Small intestine (tissue), 7 donors: ENCODE data around the gene IER3. TPM values are rescaled to one million over a fixed set of nuclear protein-coding genes. Genes with fewer than 3 reads are reported as not detected.
A peak's percentile ranks its signal among the peaks of the same experiment; 100 is the strongest.

ENCODE experiments used
- DNase-seq, 2 donors: peaks; one replicate each; pipeline versions ENCODE4 v3.0.0 to v3.0.0-alpha.2; 2013
- FAIRE-seq: peaks from 2 replicates; lab custom pipeline; 2012; peaks lifted over from hg19 to GRCh38; lab: Jason Lieb, UNC
- H3K27ac ChIP-seq, 3 donors: one replicate each; pipeline ENCODE4 v1.5.1; 2013; ENCODE audit warnings: low read length in 2 of 3, mild to moderate bottlenecking in 2 of 3, control low read depth in 1 of 3, inconsistent platforms in 1 of 3, low read depth in 1 of 3, moderate library complexity in 1 of 3
- H3K27me3 ChIP-seq, 3 donors: one replicate each; pipeline ENCODE4 v1.6.1; 2013; ENCODE audit warnings: low read length in 3 of 3, inconsistent platforms in 1 of 3; ENCODE audit not compliant: control insufficient read depth in 3 of 3, insufficient read depth in 3 of 3
- H3K36me3 ChIP-seq, 3 donors: one replicate each; pipeline ENCODE4 v1.6.1; 2013; ENCODE audit warnings: low read length in 3 of 3, inconsistent platforms in 1 of 3, low read depth in 1 of 3, mild to moderate bottlenecking in 1 of 3, moderate library complexity in 1 of 3; ENCODE audit not compliant: control insufficient read depth in 3 of 3, insufficient read depth in 2 of 3
- H3K4me1 ChIP-seq, 3 donors: one replicate each; pipeline ENCODE4 v1.6.1; 2013; ENCODE audit warnings: low read length in 2 of 3, inconsistent platforms in 1 of 3, low read depth in 1 of 3, mild to moderate bottlenecking in 1 of 3, moderate library complexity in 1 of 3; ENCODE audit not compliant: control insufficient read depth in 3 of 3, insufficient read depth in 2 of 3
- H3K4me3 ChIP-seq, 3 donors: one replicate each; pipeline ENCODE4 v1.5.1; 2013; ENCODE audit warnings: low read length in 3 of 3, control low read depth in 1 of 3, inconsistent platforms in 1 of 3, low read depth in 1 of 3, mild to moderate bottlenecking in 1 of 3, moderate library complexity in 1 of 3
- H3K9me3 ChIP-seq, 2 donors: one replicate each; pipeline ENCODE4 v1.6.1; 2013; ENCODE audit warnings: low read depth in 1 of 2, low read length in 1 of 2; ENCODE audit not compliant: control insufficient read depth in 2 of 2, insufficient read depth in 1 of 2
- WGBS, 3 donors: extraction: QIAGEN DNeasy Blood & Tissue Kit; methylation state at CpG; one replicate each; pipeline ENCODE4 v1.1.7; 2013; 5-methylcytosine and 5-hydroxymethylcytosine counted together
- polyA plus RNA-seq, 4 donors: library from polyadenylated mRNA; stranded (reverse) in 3 of 4; unstranded in 1 of 4; fragments of 200-250 nt in 3 of 4; fragments of 120-200 nt in 1 of 4; gene quantifications; one replicate each; pipeline versions ENCODE4 v1.2.1 to v1.2.3, GENCODE V29; 2013
- donor health status: healthy with polysubstance abuse.
- donor health status: control.
- donor health status: control.
- donor health status: Bipolar disorder and iron deficiency.
- donor health status: healthy.

Gene IER3
- polyA plus RNA-seq, 4 donors, result 13.4 to 69.5 (median 14.7) TPM

- H3K4me3 ChIP-seq, result no peak overlapping the region
- H3K27me3 ChIP-seq, result no peaks in the 10 kb centered on the region
- DNase-seq (peak; percentile 46 to 53), FAIRE-seq (no peak)
- peaks cover 0 to 47% (median 16%) of the 10 kb centered on the region in 3 donors for H3K4me1 ChIP-seq
- no peaks in the 10 kb centered on the region for H3K9me3 ChIP-seq
- 41 to 68% (median 42%) methylated on average over 8 of the region's 8 CpGs for WGBS, 3 donors
- peak overlapping the region; percentile 56 to 92 (median 86) for H3K27ac ChIP-seq
- H3K36me3 ChIP-seq, result no peaks in the 10 kb centered on the region
These were observed 4.6 kb upstream of the IER3 start for GRCh38 chr6:30748851-30749540.

- 40 to 61% (median 49%) methylated on average over 6 of the region's 6 CpGs for WGBS, 3 donors
- H3K4me1 ChIP-seq, result peaks cover 0 to 49% (median 16%) of the 10 kb centered on the region in 3 donors
- H3K9me3 ChIP-seq, result no peaks in the 10 kb centered on the region
- FAIRE-seq (no peak), DNase-seq (peak; percentile 60 to 75)
- H3K27me3 ChIP-seq, result no peaks in the 10 kb centered on the region
- no peaks in the 10 kb centered on the region for H3K36me3 ChIP-seq
- peak overlapping the region; percentile 1 to 92 (median 86) for H3K27ac ChIP-seq
- no peak overlapping the region for H3K4me3 ChIP-seq
These were observed 3.8 kb upstream of the IER3 start for GRCh38 chr6:30747902-30748769.

- H3K4me3 ChIP-seq, result no peak overlapping the region
- no peaks in the 10 kb centered on the region for H3K27me3 ChIP-seq
- no peak for FAIRE-seq
- peaks cover 0 to 48% (median 16%) of the 10 kb centered on the region in 3 donors for H3K4me1 ChIP-seq
- no peaks in the 10 kb centered on the region for H3K9me3 ChIP-seq
- 74 to 86% (median 84%) methylated on average over 1 of the region's 1 CpG for WGBS, 3 donors
- no peak for DNase-seq
- H3K27ac ChIP-seq, result peak overlapping the region; percentile 1 to 92 (median 86)
- H3K36me3 ChIP-seq, result no peaks in the 10 kb centered on the region
These were observed 2.9 kb upstream of the IER3 start for GRCh38 chr6:30747300-30747687.

GRCh38 chr6:30743099-30744053, 971 bp downstream of the IER3 start:
- 0 to 1% (median 1%) methylated on average over 50 to 55 of the region's 55 CpGs for WGBS, 3 donors
- Histone ChIP-seq H3K36me3 (peaks cover 0 to 32% (median 0%) of the 10 kb centered on the region in 3 donors), H3K27ac (peak overlapping the region; percentile 85 to 89 (median 88)), H3K4me3 (peak overlapping the region; percentile 78 to 85 (median 80)), H3K4me1 (peaks cover 0 to 27% (median 4%) of the 10 kb centered on the region in 3 donors), H3K27me3 (no peaks in the 10 kb centered on the region), H3K9me3 (no peaks in the 10 kb centered on the region)
- peak in 1 of 2 donors; percentile 63 for DNase-seq
- FAIRE-seq, result no peak

GRCh38 chr6:30742316-30743098, 1.8 kb downstream of the IER3 start, which contains the start of gene FLOT1:
TSS of gene FLOT1 (minus strand) at chr6:30742687. CDS start at chr6:30742189, 498 bp downstream.
- FAIRE-seq, result no peak
- H3K4me3 ChIP-seq, result peak within 1 kb of the TSS; percentile 80 to 96 (median 85)
- peaks cover 2 to 32% (median 2%) of the 10 kb centered on the region in 3 donors for H3K36me3 ChIP-seq
- no peaks in the 10 kb centered on the region for H3K27me3 ChIP-seq
- WGBS, 3 donors, result 0 to 1% (median 1%) methylated on average over 33 to 66 of the region's 66 CpGs
- peak; percentile 97 to 98 for DNase-seq
- H3K9me3 ChIP-seq, result no peaks in the 10 kb centered on the region
- peak within 1 kb of the TSS; percentile 85 to 93 (median 89) for H3K27ac ChIP-seq
- H3K4me1 ChIP-seq, result peaks cover 0 to 18% (median 4%) of the 10 kb centered on the region in 3 donors

- Histone ChIP-seq H3K4me1 (peaks cover 0 to 17% (median 4%) of the 10 kb centered on the region in 3 donors), H3K36me3 (peaks cover 2 to 37% (median 2%) of the 10 kb centered on the region in 3 donors), H3K9me3 (no peaks in the 10 kb centered on the region), H3K4me3 (peak overlapping the region; percentile 80 to 96 (median 85)), H3K27ac (peak overlapping the region; percentile 77 to 93 (median 85)), H3K27me3 (no peaks in the 10 kb centered on the region)
- DNase-seq, result no peak
- 4 to 7% (median 4%) methylated on average over 9 to 13 of the region's 13 CpGs for WGBS, 3 donors
- FAIRE-seq, result no peak
These were observed 2.5 kb downstream of the IER3 start for GRCh38 chr6:30741789-30742315.
